Body of pancreas (tissue), 4 donors: Measurements from ENCODE around the gene CD52. TPM values are rescaled to one million over a fixed set of nuclear protein-coding genes. Genes with fewer than 3 reads are reported as not detected.

Source experiments
- ATAC-seq: fragments of 150-250 bp; one replicate; pipeline ENCODE4 v1.9.1; 2016
- DNase-seq, 4 donors: peaks; one replicate each; pipeline ENCODE4 v3.0.0-alpha.2; 2019
- H3K27ac ChIP-seq, 4 donors: fragments of 200-600 bp; sonication (generic); 1 replicate in 3 of 4; 2 replicates in 1 of 4; pipeline versions ENCODE4 v1.5.1 to v1.6.1; 2016 to 2019; ENCODE audit warnings: mild to moderate bottlenecking in 1 of 4, mixed read lengths in 1 of 4, moderate library complexity in 1 of 4
- H3K27me3 ChIP-seq, 2 donors: fragments of 200-600 bp; sonication (generic); one replicate each; pipeline ENCODE4 v1.6.0; 2016; ENCODE audit warnings: mild to moderate bottlenecking in 1 of 2
- H3K36me3 ChIP-seq, 2 donors: fragments of 200-600 bp; sonication (generic); replicated peaks in 1 of 2; 2 replicates each; pipeline ENCODE4 v1.5.1; 2016; ENCODE audit warnings: low read depth in 2 of 2; ENCODE audit not compliant: insufficient read depth in 1 of 2
- H3K4me1 ChIP-seq: fragments of 200-600 bp; sonication (generic); one replicate; pipeline ENCODE4 v1.6.0; 2016
- H3K4me3 ChIP-seq, 2 donors: fragments of 200-600 bp; sonication (generic); 1 replicate in 1 of 2; 2 replicates in 1 of 2; pipeline ENCODE4 v1.5.1; 2016 to 2019
- H3K9me3 ChIP-seq, 3 donors: fragments of 200-600 bp; sonication (generic); 1 replicate in 2 of 3; 2 replicates in 1 of 3; pipeline ENCODE4 v1.5.1; 2016
- CTCF ChIP-seq, 7 experiments: fragments of 450-650 bp in 4 of 7; fragments of 200-600 bp in 3 of 7; sonication (generic) in 3 of 7; IDR thresholded peaks; one replicate each; pipeline ENCODE4 v1.5.1; 2016 to 2019; ENCODE audit warnings: antibody characterized with exemption in 7 of 7
- POLR2A ChIP-seq, 3 donors: fragments of 450-650 bp; IDR thresholded peaks; one replicate each; pipeline ENCODE4 v1.6.1; 2016; ENCODE audit warnings: antibody characterized with exemption in 3 of 3, mild to moderate bottlenecking in 2 of 3
- WGBS, 2 donors: methylation state at CpG; one replicate each; pipeline ENCODE4 v1.1.5; 2017; 5-methylcytosine and 5-hydroxymethylcytosine counted together
- intact Hi-C: fragments of 100-400 bp; cut with DNase I; formaldehyde crosslinking; loops from one replicate; pipeline ENCODE4 v1.15.1; 2023
- total RNA-seq, 2 donors: library from RNA; depleted of rRNA; stranded (reverse); fragments of >200 nt; gene quantifications; one replicate each; pipeline ENCODE4 v1.1.0, GENCODE V29; 2016

CD52 gene
- total RNA-seq, 2 donors from 2014 or later: not detected

- H3K4me3 ChIP-seq: no peak overlapping the region
- intact Hi-C loops: no loop called here
Observed at GRCh38 chr1:26281091-26281958, 36.4 kb upstream of the CD52 start.

GRCh38 chr1:26281971-26282370 lies 35.8 kb upstream of the CD52 start:
- no peaks in the 10 kb centered on the region for H3K27me3 ChIP-seq
- TF ChIP-seq POLR2A (IDR thresholded peaks at IDR 0.05): no peak
- no peak for TF ChIP-seq CTCF (IDR thresholded peaks at IDR 0.05)
- peak overlapping the region in 1 of 4 donors; percentile 1 for H3K27ac ChIP-seq
- WGBS, 2 donors: 65 to 76% methylated on average over 12 to 14 of the region's 15 CpGs
- H3K36me3 ChIP-seq: no peaks in the 10 kb centered on the region
- ATAC-seq (no peak), DNase-seq (no peak)
- no peaks in the 10 kb centered on the region for H3K9me3 ChIP-seq
- H3K4me3 ChIP-seq: no peak overlapping the region
- intact Hi-C loops: no loop called here
- peaks cover 60% of the 10 kb centered on the region for H3K4me1 ChIP-seq

More at GRCh38 chr1:26281091-26281958, 36.4 kb upstream of the CD52 start:
- no peak for TF ChIP-seq CTCF (IDR thresholded peaks at IDR 0.05)
- TF ChIP-seq POLR2A (IDR thresholded peaks at IDR 0.05): no peak
- Histone ChIP-seq H3K9me3 (no peaks in the 10 kb centered on the region), H3K36me3 (no peaks in the 10 kb centered on the region), H3K4me1 (peaks cover 66% of the 10 kb centered on the region), H3K27me3 (no peaks in the 10 kb centered on the region), H3K27ac (peak overlapping the region; percentile 95 to 97 (median 95))
- 95 to 98% methylated on average over 4 to 5 of the region's 5 CpGs for WGBS, 2 donors
- DNase-seq: no peak
- no peak for ATAC-seq

GRCh38 chr1:26282401-26282918 lies 35.3 kb upstream of the CD52 start:
- no peaks in the 10 kb centered on the region for H3K9me3 ChIP-seq
- peak overlapping the region in 1 of 4 donors; percentile 1 for H3K27ac ChIP-seq
- DNase-seq (no peak), ATAC-seq (no peak)
- H3K27me3 ChIP-seq: no peaks in the 10 kb centered on the region
- no peaks in the 10 kb centered on the region for H3K36me3 ChIP-seq
- no peak overlapping the region for H3K4me3 ChIP-seq
- intact Hi-C loops: no loop called here
- H3K4me1 ChIP-seq: peaks cover 55% of the 10 kb centered on the region
- 84 to 89% methylated on average over 14 to 21 of the region's 22 CpGs for WGBS, 2 donors
- no peak for TF ChIP-seq POLR2A (IDR thresholded peaks at IDR 0.05)
- TF ChIP-seq CTCF (IDR thresholded peaks at IDR 0.05): no peak

GRCh38 chr1:26283279-26283853 lies 34.4 kb upstream of the CD52 start:
- ATAC-seq (no peak), DNase-seq (no peak)
- Histone ChIP-seq H3K4me1 (peaks cover 46% of the 10 kb centered on the region), H3K4me3 (no peak overlapping the region), H3K36me3 (no peaks in the 10 kb centered on the region), H3K9me3 (no peaks in the 10 kb centered on the region), H3K27me3 (no peaks in the 10 kb centered on the region), H3K27ac (peak overlapping the region in 1 of 4 donors; percentile 24)
- 64% methylated on average over 4 of the region's 4 CpGs for WGBS, 2 donors
- TF ChIP-seq POLR2A (IDR thresholded peaks at IDR 0.05) (no peak), CTCF (IDR thresholded peaks at IDR 0.05) (no peak)
- intact Hi-C loops: no loop called here
